Muscle layer of duodenum (tissue), 2 donors: ENCODE data around the gene COL23A1.

ENCODE experiments used
- H3K27ac ChIP-seq: one replicate; pipeline ENCODE4 v1.7.0; 2013; ENCODE audit warnings: mild to moderate bottlenecking, low read length
- H3K27me3 ChIP-seq: one replicate; pipeline ENCODE4 v1.7.0; 2013; ENCODE audit warnings: low read depth, mild to moderate bottlenecking, control low read depth, low read length
- H3K36me3 ChIP-seq, 2 donors: one replicate each; pipeline ENCODE4 v1.7.0; 2013; ENCODE audit warnings: low read length in 2 of 2, control low read depth in 1 of 2, mild to moderate bottlenecking in 1 of 2; ENCODE audit not compliant: insufficient read depth in 2 of 2, control insufficient read depth in 1 of 2
- H3K4me1 ChIP-seq, 2 donors: one replicate each; pipeline ENCODE4 v1.7.0; 2013; ENCODE audit warnings: low read length in 2 of 2, mild to moderate bottlenecking in 2 of 2, control low read depth in 1 of 2, moderate library complexity in 1 of 2; ENCODE audit not compliant: insufficient read depth in 2 of 2, control insufficient read depth in 1 of 2
- H3K4me3 ChIP-seq, 2 donors: one replicate each; pipeline ENCODE4 v1.7.0; 2013; ENCODE audit warnings: low read length in 2 of 2, low read depth in 1 of 2, mild to moderate bottlenecking in 1 of 2
- H3K9me3 ChIP-seq, 2 donors: one replicate each; pipeline ENCODE4 v1.7.0; 2013; ENCODE audit warnings: low read length in 2 of 2, control low read depth in 1 of 2, mild to moderate bottlenecking in 1 of 2; ENCODE audit not compliant: control insufficient read depth in 1 of 2
- donor health status: healthy.

COL23A1 gene

DNA sequence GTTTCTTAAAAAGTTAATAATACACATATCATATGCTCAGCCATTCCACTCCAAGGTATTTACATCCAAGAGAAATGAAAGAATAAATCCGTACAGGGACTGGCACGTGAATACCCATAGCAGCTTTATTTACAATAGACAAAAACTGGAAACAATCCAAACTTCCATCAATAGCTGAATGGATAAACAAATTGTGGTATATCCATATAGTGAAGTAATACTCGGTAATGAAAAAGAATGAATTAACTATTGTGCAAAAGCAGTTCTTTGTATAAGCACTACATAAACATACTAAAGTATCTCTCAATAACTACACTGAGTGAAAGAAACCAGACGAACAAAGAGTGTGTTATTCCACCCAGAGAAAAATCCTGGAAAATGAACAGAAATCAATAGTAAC lies 17.6 kb downstream of the COL23A1 start:
- Histone ChIP-seq H3K27ac (no peak overlapping the region), H3K4me3 (no peak overlapping the region), H3K27me3 (peaks cover 9% of the 10 kb centered on the region), H3K9me3 (peaks cover 0 to 7% of the 10 kb centered on the region in 2 donors), H3K4me1 (no peaks in the 10 kb centered on the region), H3K36me3 (no peaks in the 10 kb centered on the region)

DNA sequence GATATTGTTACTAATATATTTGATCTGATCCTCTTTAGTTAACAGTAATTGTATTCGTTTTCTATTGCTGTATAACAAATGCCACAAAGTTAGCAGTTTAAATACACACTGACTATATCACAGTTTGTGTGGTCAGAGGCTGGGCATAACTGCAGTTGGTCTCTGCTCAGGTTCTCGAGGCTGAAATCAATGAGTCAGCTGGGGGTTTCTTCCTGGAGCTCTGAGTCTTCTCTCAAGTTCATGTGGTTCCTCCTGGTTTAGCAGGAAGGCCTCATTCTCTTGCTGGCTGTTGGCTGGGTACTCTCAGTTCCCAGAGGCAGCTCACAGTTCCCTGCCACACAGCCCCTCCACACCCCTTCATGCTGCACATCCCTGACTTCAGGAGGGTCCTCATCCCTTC lies 20.7 kb downstream of the COL23A1 start:
- Histone ChIP-seq H3K36me3 (no peaks in the 10 kb centered on the region), H3K9me3 (peaks cover 0 to 7% of the 10 kb centered on the region in 2 donors), H3K4me3 (no peak overlapping the region), H3K27ac (no peak overlapping the region), H3K27me3 (peaks cover 6% of the 10 kb centered on the region), H3K4me1 (no peaks in the 10 kb centered on the region)

DNA sequence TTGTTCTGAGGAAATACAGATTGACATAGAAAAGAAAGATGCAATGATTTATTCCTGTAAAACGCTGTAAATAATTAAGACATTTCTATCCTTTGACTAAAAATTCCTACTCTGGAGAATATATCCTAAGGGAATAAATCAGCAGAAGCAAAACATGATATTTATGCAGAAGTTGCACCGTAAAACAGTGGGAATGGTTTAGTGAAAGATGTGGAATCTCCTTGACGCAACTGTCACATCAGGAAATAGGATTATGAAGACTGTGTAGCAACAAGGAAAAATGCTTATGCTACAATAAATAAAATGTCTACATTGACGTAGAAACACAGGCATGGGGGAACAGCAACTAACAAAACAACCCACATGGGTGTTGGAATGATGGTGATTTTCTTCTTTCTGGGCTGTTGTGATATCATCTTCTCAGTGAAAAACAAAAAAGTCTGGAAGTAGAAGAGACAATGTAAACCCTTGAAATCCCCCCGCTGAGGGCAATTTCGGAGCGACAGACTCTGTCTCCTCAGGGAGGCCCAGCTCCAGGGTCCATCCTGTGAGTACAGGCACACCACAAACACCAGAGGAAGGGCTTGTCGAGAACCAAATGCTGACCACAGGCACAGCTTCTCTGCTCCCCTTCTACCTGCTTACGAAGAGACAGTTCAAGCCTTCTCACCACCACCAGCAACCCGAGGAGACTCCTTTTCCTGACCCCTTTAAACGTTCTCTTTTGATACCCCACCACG lies 25.2 kb downstream of the COL23A1 start:
- no peaks in the 10 kb centered on the region for H3K4me1 ChIP-seq

DNA sequence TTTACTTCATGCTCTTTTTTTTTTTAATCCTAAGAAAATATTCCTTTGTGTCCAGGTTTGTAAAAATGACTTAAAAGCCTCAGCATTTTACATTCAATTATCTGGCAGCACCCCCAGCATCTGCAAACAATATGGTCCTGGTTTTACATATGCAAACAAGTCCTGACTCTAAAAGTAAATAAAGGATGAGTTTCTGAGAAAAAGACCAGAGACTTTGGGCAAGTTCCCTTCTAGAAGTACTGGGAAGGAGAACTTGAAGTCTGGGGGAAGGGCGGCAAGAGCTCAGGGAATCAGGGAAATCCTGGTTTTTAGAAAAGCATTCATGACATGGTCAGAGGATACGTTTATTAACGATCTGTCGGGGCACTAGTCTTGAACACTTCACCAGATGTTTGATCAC lies 25.8 kb downstream of the COL23A1 start:
- H3K36me3 ChIP-seq, result no peaks in the 10 kb centered on the region
- no peaks in the 10 kb centered on the region for H3K9me3 ChIP-seq
- H3K4me3 ChIP-seq, result no peak overlapping the region
- no peak overlapping the region for H3K27ac ChIP-seq
- H3K4me1 ChIP-seq, result no peaks in the 10 kb centered on the region
- H3K27me3 ChIP-seq, result peaks cover 6% of the 10 kb centered on the region

More for the DNA sequence above, 25.2 kb downstream of the COL23A1 start:
- H3K27me3 ChIP-seq, result peaks cover 6% of the 10 kb centered on the region
- H3K9me3 ChIP-seq, result no peaks in the 10 kb centered on the region
- no peak overlapping the region for H3K27ac ChIP-seq
- no peak overlapping the region for H3K4me3 ChIP-seq
- H3K36me3 ChIP-seq, result no peaks in the 10 kb centered on the region

DNA sequence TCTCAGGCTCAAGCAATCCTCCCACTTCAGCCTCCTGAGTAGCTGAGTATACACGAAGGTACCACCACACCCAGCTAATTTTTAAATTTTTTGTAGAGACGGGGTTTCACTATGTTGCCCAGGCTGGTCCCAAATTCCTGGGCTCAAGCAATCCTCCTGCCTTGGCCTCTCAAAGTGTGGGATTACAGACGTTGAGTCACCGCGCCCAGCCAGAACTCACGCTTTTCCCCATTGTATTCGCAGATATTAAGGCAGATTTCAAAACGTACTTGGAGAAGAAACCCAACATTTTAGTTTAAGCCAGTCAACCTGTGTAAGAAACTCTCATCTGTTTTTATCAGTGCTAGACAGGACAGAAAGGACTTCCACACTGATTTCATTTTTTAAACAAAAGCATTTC lies 26.6 kb downstream of the COL23A1 start:
- no peaks in the 10 kb centered on the region for H3K4me1 ChIP-seq

DNA sequence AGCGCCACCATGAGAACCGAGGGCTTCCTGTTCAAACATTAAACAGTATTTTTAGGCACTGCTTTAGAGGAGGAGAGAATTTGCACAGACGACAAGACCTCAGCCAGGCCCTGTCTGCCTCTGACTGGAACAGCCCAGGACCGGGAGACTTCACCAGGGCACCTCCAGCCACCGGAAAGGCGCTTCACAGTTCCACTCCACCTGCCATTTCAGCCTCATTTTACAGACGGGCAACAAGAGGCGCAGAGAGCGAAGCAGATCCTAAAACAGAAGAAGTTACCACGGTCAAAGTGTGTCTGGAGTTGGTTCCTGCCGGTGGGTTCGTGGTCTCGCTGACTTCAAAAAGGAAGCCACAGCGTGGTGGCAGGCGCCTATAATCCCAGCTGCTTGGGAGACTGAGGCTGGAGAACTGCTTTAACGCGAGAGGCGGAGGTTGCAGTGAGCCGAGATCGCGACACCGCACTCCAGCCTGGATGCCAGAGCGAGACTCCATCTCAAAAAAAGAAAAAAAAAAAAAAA lies 28.4 kb downstream of the COL23A1 start:
- H3K4me1 ChIP-seq, result no peaks in the 10 kb centered on the region
- no peak overlapping the region for H3K27ac ChIP-seq
- H3K27me3 ChIP-seq, result peaks cover 6% of the 10 kb centered on the region
- no peaks in the 10 kb centered on the region for H3K36me3 ChIP-seq
- no peaks in the 10 kb centered on the region for H3K9me3 ChIP-seq
- H3K4me3 ChIP-seq, result no peak overlapping the region

More for the DNA sequence above, 26.6 kb downstream of the COL23A1 start:
- Histone ChIP-seq H3K27ac (no peak overlapping the region), H3K36me3 (no peaks in the 10 kb centered on the region), H3K4me3 (no peak overlapping the region), H3K9me3 (no peaks in the 10 kb centered on the region), H3K27me3 (peaks cover 6% of the 10 kb centered on the region)

DNA sequence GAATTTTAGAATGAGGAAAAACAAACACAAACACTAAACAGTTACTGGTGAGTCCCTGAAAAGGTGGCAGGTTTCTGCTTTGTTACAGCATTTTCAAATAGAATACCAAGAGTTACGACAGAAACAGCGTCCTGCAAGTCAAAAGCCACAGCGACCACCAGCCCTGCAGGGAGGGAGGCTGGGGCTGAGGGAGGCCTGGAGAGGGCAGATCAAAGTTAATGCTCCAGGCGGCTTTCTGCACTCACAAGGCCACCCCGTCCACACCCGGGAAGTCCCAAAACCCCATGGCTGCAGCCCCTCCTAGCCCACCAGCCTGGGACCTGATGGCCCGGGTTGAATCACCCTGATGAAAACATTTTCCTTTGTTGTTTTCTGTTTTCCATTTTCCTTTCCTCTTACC lies 29.3 kb downstream of the COL23A1 start:
- no peaks in the 10 kb centered on the region for H3K4me1 ChIP-seq
- peaks cover 6% of the 10 kb centered on the region for H3K27me3 ChIP-seq

DNA sequence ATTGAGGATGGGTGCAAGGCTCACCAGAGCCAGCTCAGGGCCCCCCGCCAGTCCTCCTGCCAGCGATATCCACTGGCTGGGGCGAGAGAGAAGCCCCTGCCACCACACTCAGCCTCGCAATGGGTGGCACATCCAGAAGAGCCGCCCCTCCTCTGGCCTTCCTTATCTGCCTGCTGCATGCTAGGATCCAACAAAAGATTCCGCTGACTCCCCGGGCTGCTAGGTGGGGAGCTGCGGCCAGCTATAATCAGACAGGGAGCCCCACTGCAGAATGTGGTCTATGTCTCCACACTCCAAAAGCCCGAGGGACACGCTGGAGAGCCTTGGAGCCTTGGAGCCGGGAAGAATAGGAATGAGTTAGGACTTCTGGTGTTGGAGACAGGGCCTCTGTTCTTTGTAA lies 32.8 kb downstream of the COL23A1 start:
- no peaks in the 10 kb centered on the region for H3K36me3 ChIP-seq
- no peak overlapping the region for H3K27ac ChIP-seq
- H3K27me3 ChIP-seq, result no peaks in the 10 kb centered on the region
- no peaks in the 10 kb centered on the region for H3K9me3 ChIP-seq
- no peaks in the 10 kb centered on the region for H3K4me1 ChIP-seq
- no peak overlapping the region for H3K4me3 ChIP-seq

More for the DNA sequence above, 29.3 kb downstream of the COL23A1 start:
- H3K4me3 ChIP-seq, result no peak overlapping the region
- H3K27ac ChIP-seq, result no peak overlapping the region
- H3K9me3 ChIP-seq, result no peaks in the 10 kb centered on the region
- H3K36me3 ChIP-seq, result no peaks in the 10 kb centered on the region

DNA sequence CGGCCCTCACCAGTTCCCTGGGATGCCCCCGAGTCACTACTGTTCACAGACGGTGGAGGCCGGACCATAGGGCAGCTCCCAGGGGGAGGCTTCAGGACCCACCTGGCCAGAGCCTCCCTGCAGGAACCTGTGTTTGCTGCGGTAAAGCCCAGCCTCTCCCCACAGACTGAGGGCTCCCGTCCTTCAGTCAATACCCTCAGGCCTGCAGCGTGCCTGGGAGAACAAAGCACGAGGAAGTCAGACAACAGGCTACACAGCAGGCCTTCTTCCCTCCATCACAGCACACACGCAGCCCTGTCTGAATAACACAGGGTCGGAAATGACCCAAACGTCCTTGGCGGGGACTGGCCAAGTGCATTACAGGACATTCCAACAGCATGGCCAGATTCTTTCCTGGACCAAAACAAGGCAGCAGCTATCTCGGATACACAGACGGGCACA lies 34.4 kb downstream of the COL23A1 start:
- H3K9me3 ChIP-seq, result no peaks in the 10 kb centered on the region
- H3K27me3 ChIP-seq, result no peaks in the 10 kb centered on the region
- no peak overlapping the region for H3K4me3 ChIP-seq
- H3K4me1 ChIP-seq, result no peaks in the 10 kb centered on the region
- no peak overlapping the region for H3K27ac ChIP-seq
- H3K36me3 ChIP-seq, result no peaks in the 10 kb centered on the region

DNA sequence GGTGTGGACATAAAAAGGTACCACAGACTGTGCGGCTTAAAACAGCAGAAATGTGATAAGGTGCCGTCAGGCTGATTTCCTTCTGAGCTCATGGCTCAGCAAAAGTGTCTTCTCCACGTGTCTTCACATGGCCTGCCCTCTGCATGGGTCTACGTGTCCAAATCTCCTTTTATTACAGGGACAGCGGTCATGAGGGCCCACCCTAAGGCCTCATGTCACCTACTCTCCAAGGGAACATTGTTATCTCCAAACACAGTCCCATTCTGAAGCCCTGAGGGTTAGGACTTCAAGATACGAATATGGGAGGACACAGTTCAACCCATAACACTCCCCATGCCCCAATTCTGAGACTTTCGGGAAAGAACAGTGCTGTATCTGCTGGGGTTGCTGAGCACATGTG lies 35.2 kb downstream of the COL23A1 start:
- Histone ChIP-seq H3K36me3 (no peaks in the 10 kb centered on the region), H3K27me3 (no peaks in the 10 kb centered on the region), H3K9me3 (no peaks in the 10 kb centered on the region), H3K4me3 (no peak overlapping the region), H3K27ac (no peak overlapping the region), H3K4me1 (no peaks in the 10 kb centered on the region)

DNA sequence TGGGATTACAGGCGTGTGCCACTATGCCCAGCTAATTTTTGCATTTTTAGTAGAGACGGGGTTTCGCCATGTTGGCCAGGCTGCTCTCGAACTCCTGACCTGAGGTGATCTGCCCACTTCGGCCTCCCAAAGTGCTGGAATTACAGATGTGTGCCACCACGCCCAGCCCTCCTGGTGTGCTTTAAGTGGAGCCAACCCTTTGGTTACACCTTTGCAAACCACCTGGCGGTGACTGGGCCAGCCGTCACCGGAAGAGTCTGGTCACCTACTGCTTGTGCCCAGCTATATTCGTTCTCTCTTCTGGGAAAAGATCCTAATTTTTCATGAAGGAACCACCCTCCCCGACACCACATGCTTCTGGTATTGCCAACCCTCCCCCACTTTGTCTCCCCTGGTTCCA lies 35.9 kb downstream of the COL23A1 start:
- Histone ChIP-seq H3K4me3 (no peak overlapping the region), H3K4me1 (no peaks in the 10 kb centered on the region), H3K36me3 (no peaks in the 10 kb centered on the region), H3K27ac (no peak overlapping the region), H3K9me3 (no peaks in the 10 kb centered on the region), H3K27me3 (no peaks in the 10 kb centered on the region)

DNA sequence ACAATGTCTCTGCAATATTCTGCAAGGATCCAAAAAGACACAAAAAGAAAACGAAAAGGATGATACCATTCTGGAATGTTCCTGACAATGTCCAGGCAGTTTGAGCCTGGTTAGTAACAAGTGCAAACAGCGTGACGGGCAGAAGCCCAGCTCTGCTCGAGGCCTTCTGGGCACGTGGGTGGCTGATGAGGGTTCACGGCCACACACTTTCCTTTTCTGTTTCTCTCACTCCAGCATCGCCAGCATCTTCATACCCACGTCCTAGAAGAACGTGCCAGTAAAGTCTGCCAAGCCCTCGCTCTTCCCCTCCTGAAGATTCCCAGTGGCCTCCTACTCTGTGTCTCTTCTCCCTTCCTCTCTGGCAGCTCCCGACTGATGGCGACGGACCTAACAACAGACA lies 36.7 kb downstream of the COL23A1 start:
- Histone ChIP-seq H3K36me3 (no peaks in the 10 kb centered on the region), H3K27me3 (no peaks in the 10 kb centered on the region), H3K4me1 (no peaks in the 10 kb centered on the region), H3K9me3 (no peaks in the 10 kb centered on the region), H3K4me3 (no peak overlapping the region), H3K27ac (no peak overlapping the region)
